ENCODE measurements around the gene COTL1.

DNA sequence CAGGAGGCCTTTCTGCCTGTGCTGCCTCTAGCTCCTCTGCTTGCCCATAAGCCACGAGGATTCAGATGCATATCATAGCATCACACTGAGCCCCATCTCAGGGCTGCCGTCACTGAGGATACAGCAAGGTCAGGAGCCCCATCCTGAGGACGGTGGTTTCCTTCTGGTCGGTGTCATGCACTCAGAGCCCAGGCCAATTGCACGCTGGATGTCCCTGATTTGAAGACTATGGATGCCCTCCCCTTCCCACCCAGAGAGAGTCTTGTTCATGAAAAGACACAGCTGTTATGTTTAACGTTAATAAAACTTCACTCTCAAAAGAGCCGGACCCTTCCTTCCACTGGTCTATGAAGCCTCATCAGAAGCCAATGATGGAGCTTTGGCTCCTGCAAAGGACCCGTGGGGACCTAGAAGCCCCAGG is 19.9 kb downstream of the COTL1 start:
- no peak for TF ChIP-seq ZBTB7A (IDR thresholded peaks at IDR 0.05; ENCODE audit: borderline replicate concordance, control insufficient read depth, low read depth, low read length)
- TF ChIP-seq, protein P1, sequence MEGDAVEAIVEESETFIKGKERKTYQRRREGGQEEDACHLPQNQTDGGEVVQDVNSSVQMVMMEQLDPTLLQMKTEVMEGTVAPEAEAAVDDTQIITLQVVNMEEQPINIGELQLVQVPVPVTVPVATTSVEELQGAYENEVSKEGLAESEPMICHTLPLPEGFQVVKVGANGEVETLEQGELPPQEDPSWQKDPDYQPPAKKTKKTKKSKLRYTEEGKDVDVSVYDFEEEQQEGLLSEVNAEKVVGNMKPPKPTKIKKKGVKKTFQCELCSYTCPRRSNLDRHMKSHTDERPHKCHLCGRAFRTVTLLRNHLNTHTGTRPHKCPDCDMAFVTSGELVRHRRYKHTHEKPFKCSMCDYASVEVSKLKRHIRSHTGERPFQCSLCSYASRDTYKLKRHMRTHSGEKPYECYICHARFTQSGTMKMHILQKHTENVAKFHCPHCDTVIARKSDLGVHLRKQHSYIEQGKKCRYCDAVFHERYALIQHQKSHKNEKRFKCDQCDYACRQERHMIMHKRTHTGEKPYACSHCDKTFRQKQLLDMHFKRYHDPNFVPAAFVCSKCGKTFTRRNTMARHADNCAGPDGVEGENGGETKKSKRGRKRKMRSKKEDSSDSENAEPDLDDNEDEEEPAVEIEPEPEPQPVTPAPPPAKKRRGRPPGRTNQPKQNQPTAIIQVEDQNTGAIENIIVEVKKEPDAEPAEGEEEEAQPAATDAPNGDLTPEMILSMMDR (IDR thresholded peaks at IDR 0.05 in 2 of 3, conservative IDR thresholded peaks at IDR 0.05 in 1 of 3; ENCODE audit: insufficient read depth in 2 of 3, low read depth in 1 of 3, low read length in 3 of 3): no peak
- TF ChIP-seq POLR2A (conservative IDR thresholded peaks at IDR 0.05): no peak
- no peak for TF ChIP-seq ZNF561 (CRISPR knock-in tag; conservative IDR thresholded peaks at IDR 0.05)
- TF ChIP-seq TOE1 (IDR thresholded peaks at IDR 0.05; ENCODE audit: borderline replicate concordance): no peak
- TF ChIP-seq TOE1 (CRISPR knock-in tag; IDR thresholded peaks at IDR 0.05; ENCODE audit: borderline replicate concordance, low read depth): no peak
- TF ChIP-seq ZNF239 (CRISPR knock-in tag; IDR thresholded peaks at IDR 0.05): no peak
- TF ChIP-seq POLR2AphosphoS2 (IDR thresholded peaks at IDR 0.05; ENCODE audit: low read length): no peak
- TF ChIP-seq BMI1 (IDR thresholded peaks at IDR 0.05; ENCODE audit: low read length): no peak
- TF ChIP-seq ZNF668 (CRISPR knock-in tag; IDR thresholded peaks at IDR 0.05): no peak

Measured in K562 (cell line).